Measurements from ENCODE around the gene DENND6B.

Gene DENND6B

GRCh38 chr22:50357222-50357621 is 30.4 kb upstream of the DENND6B start:
- H3K9me3 ChIP-seq (ENCODE audit: control insufficient read depth, low read length), result no peaks in the 10 kb centered on the region
- WGBS, 2 experiments (ENCODE audit: insufficient coverage in 2 of 2), result no CpG with 5 or more reads among the region's 1 CpG
- no peak overlapping the region for H3K4me3 ChIP-seq (ENCODE audit: extremely low read depth, insufficient read depth, low read length, poor library complexity, severe bottlenecking)
- H3K27ac ChIP-seq (ENCODE audit: low read depth, low read length, severe bottlenecking), result no peak overlapping the region
- peaks cover 5% of the 10 kb centered on the region for H3K4me1 ChIP-seq (ENCODE audit: control insufficient read depth, insufficient read depth, low read length, poor library complexity, severe bottlenecking)
- peaks cover 34% of the 10 kb centered on the region for H3K36me3 ChIP-seq (ENCODE audit: control insufficient read depth, insufficient read depth, low read length)

DNA sequence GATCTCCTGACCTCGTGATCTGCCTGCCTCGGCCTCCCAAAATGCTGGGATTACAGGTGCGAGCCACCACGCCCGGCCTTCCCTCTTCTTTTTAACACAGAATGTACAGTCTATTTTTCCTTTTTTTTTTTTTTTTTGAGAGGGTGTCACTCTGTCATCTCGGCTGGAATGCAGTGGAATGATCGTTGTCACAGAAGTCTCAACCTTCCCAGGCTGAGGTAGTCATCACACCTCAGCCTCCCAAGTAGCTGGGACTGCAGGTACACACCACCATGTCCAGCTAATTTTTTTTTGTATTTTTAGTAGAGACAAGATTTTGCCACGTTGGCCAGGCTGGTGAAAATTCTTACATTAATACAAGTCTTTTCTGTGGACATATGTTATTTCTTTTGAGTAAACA is 29.4 kb upstream of the DENND6B start:
- WGBS, 2 experiments (ENCODE audit: insufficient coverage in 2 of 2), result 86% methylated on average over 5 of the region's 8 CpGs; no CpG with 5 or more reads in 1 of the 2 experiments
- H3K9me3 ChIP-seq (ENCODE audit: control insufficient read depth, low read length), result no peaks in the 10 kb centered on the region
- H3K4me3 ChIP-seq (ENCODE audit: extremely low read depth, insufficient read depth, low read length, poor library complexity, severe bottlenecking), result no peak overlapping the region
- peaks cover 38% of the 10 kb centered on the region for H3K36me3 ChIP-seq (ENCODE audit: control insufficient read depth, insufficient read depth, low read length)
- no peaks in the 10 kb centered on the region for H3K4me1 ChIP-seq (ENCODE audit: control insufficient read depth, insufficient read depth, low read length, poor library complexity, severe bottlenecking)
- no peak overlapping the region for H3K27ac ChIP-seq (ENCODE audit: low read depth, low read length, severe bottlenecking)

- Histone ChIP-seq H3K4me3 (ENCODE audit: extremely low read depth, insufficient read depth, low read length, poor library complexity, severe bottlenecking) (no peak overlapping the region), H3K4me1 (ENCODE audit: control insufficient read depth, insufficient read depth, low read length, poor library complexity, severe bottlenecking) (no peaks in the 10 kb centered on the region), H3K9me3 (ENCODE audit: control insufficient read depth, low read length) (no peaks in the 10 kb centered on the region), H3K27ac (ENCODE audit: low read depth, low read length, severe bottlenecking) (no peak overlapping the region), H3K36me3 (ENCODE audit: control insufficient read depth, insufficient read depth, low read length) (peaks cover 24% of the 10 kb centered on the region)
- WGBS, 2 experiments (ENCODE audit: insufficient coverage in 2 of 2), result 78 to 94% methylated on average over 2 of the region's 2 CpGs
These were observed 21.2 kb upstream of the DENND6B start for GRCh38 chr22:50348058-50348457.

DNA sequence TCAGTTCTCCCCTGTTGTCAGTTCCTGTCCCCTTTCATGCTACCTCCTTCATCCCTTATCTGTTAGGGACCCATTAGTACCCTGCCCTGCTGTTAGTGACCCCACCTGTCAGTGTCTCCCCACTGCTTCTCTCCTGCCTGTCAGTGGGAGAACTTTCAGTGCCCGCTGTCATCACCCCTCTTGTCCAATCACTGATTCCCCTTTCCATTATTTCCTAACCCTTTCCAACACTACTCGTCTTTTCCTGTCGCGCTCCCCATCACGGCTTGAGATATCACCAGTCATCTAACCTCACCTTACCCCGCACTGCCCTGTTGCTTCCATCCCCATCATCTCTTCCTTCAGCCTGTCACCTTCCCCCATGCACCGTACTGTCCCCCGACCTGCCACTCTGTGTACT is 20.3 kb upstream of the DENND6B start:
- H3K4me1 ChIP-seq (ENCODE audit: control insufficient read depth, insufficient read depth, low read length, poor library complexity, severe bottlenecking), result no peaks in the 10 kb centered on the region
- no peak overlapping the region for H3K27ac ChIP-seq (ENCODE audit: low read depth, low read length, severe bottlenecking)
- H3K9me3 ChIP-seq (ENCODE audit: control insufficient read depth, low read length), result no peaks in the 10 kb centered on the region
- peaks cover 15% of the 10 kb centered on the region for H3K36me3 ChIP-seq (ENCODE audit: control insufficient read depth, insufficient read depth, low read length)
- 89 to 90% methylated on average over 8 of the region's 8 CpGs for WGBS, 2 experiments (ENCODE audit: insufficient coverage in 2 of 2)
- no peak overlapping the region for H3K4me3 ChIP-seq (ENCODE audit: extremely low read depth, insufficient read depth, low read length, poor library complexity, severe bottlenecking)

- Histone ChIP-seq H3K36me3 (ENCODE audit: control insufficient read depth, insufficient read depth, low read length) (peaks cover 12% of the 10 kb centered on the region), H3K4me3 (ENCODE audit: extremely low read depth, insufficient read depth, low read length, poor library complexity, severe bottlenecking) (no peak overlapping the region), H3K27ac (ENCODE audit: low read depth, low read length, severe bottlenecking) (no peak overlapping the region), H3K4me1 (ENCODE audit: control insufficient read depth, insufficient read depth, low read length, poor library complexity, severe bottlenecking) (no peaks in the 10 kb centered on the region), H3K9me3 (ENCODE audit: control insufficient read depth, low read length) (no peaks in the 10 kb centered on the region)
- WGBS, 2 experiments (ENCODE audit: insufficient coverage in 2 of 2), result 85 to 96% methylated on average over 6 of the region's 8 CpGs
These were observed 19.7 kb upstream of the DENND6B start for GRCh38 chr22:50346470-50346869.

GRCh38 chr22:50343541-50343935 is 16.7 kb upstream of the DENND6B start:
- no peaks in the 10 kb centered on the region for H3K4me1 ChIP-seq (ENCODE audit: control insufficient read depth, insufficient read depth, low read length, poor library complexity, severe bottlenecking)
- peaks cover 6% of the 10 kb centered on the region for H3K36me3 ChIP-seq (ENCODE audit: control insufficient read depth, insufficient read depth, low read length)
- H3K4me3 ChIP-seq (ENCODE audit: extremely low read depth, insufficient read depth, low read length, poor library complexity, severe bottlenecking), result peak overlapping the region; percentile 68
- H3K9me3 ChIP-seq (ENCODE audit: control insufficient read depth, low read length), result no peaks in the 10 kb centered on the region
- WGBS, 2 experiments (ENCODE audit: insufficient coverage in 2 of 2), result 0% methylated on average over 1 to 5 of the region's 9 CpGs
- peak overlapping the region; percentile 23 for H3K27ac ChIP-seq (ENCODE audit: low read depth, low read length, severe bottlenecking)

DNA sequence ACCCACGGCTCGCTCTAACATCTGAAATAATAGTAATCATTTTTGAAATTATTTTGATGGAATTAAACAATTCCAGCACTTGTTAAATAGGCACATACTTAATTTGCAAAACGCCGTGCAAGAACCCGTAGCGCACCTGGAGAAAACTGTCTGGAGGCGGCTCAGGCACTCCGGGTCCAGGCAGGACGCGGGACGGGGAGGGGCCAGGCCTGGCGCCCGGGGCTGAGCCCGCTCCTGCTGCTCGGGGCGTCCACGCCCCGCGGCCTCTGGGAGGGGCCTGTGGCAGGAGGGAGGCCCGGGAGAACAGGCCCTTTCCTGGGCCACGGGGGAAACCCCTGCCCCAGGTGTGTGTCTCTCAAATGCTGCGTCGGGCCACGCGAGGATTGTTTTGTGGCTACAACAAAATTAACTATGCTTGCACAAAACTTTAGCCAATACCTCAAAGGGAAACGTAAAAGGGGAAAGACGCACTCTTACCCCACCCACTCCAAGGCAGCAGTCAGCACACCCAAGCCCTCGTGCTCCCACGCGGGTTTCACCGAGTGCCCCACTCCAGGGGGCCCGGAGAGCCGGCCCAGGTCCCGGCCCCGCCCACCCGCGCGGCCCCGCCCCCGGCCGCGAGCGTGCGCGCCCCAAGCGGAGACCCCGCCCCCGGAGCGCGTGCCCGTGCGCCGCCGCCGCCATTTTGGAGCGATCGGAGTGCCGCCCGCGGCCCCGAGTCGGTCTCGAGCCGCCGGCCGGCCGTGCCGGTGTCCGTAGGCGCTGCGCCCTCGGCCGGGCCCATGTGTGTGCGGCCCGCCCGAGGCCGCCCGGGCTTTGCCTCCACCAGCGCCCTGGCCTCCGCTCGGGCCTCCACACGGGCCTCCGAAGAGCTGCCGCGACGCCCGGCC is 16.1 kb upstream of the DENND6B start, which contains the start of gene PPP6R2:
TSS of gene PPP6R2 (plus strand) at position 677 of the 890 bp plus-strand sequence. CDS start 50,582 bp downstream, outside the sequence.
- no peaks in the 10 kb centered on the region for H3K4me1 ChIP-seq (ENCODE audit: control insufficient read depth, insufficient read depth, low read length, poor library complexity, severe bottlenecking)
- peak within 1 kb of the TSS; percentile 68 for H3K4me3 ChIP-seq (ENCODE audit: extremely low read depth, insufficient read depth, low read length, poor library complexity, severe bottlenecking)
- WGBS, 2 experiments (ENCODE audit: insufficient coverage in 2 of 2), result 0 to 1% methylated on average over 36 to 56 of the region's 87 CpGs
- peak within 1 kb of the TSS; percentile 83 for H3K27ac ChIP-seq (ENCODE audit: low read depth, low read length, severe bottlenecking)
- no peaks in the 10 kb centered on the region for H3K9me3 ChIP-seq (ENCODE audit: control insufficient read depth, low read length)
- peaks cover 2% of the 10 kb centered on the region for H3K36me3 ChIP-seq (ENCODE audit: control insufficient read depth, insufficient read depth, low read length)

DNA sequence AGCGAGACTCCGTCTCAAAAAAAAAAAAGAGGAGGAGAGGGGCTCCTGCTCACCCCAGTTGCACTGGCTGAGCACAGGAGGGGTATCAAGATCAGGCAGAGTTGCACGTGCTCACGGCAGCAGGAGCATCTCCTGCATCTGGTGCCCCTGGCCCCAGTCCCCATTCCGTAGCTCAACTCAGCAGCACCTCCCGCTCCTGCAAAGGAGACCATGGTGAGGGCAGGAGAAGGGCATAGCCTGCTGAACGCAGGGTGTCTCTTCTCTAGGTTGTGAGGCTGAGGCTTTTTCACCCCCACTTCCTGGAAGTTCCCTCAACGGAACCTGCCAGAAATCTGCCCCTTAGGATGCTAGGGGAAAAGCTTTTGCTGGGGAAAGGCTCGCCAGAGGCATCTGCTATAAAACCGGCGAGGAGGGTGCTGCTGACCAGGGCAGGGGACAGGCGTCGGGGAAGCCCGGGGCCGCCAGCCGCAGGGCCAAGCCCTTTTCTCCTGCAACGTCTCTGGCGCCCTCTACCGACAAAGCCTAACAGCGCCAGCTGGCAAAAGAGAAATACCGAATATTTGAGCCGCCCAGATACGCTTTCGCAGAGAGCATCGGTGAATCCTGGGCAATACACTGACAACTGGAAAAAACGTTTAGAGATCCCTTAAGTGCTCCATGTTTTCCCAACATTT is 15.3 kb upstream of the DENND6B start:
- Histone ChIP-seq H3K4me1 (ENCODE audit: control insufficient read depth, insufficient read depth, low read length, poor library complexity, severe bottlenecking) (no peaks in the 10 kb centered on the region), H3K27ac (ENCODE audit: low read depth, low read length, severe bottlenecking) (peak overlapping the region; percentile 83), H3K9me3 (ENCODE audit: control insufficient read depth, low read length) (no peaks in the 10 kb centered on the region), H3K4me3 (ENCODE audit: extremely low read depth, insufficient read depth, low read length, poor library complexity, severe bottlenecking) (peak overlapping the region; percentile 68), H3K36me3 (ENCODE audit: control insufficient read depth, insufficient read depth, low read length) (no peaks in the 10 kb centered on the region)
- WGBS, 2 experiments (ENCODE audit: insufficient coverage in 2 of 2), result 10 to 19% methylated on average over 19 to 22 of the region's 26 CpGs

- H3K36me3 ChIP-seq (ENCODE audit: control insufficient read depth, insufficient read depth, low read length), result no peaks in the 10 kb centered on the region
- H3K4me3 ChIP-seq (ENCODE audit: extremely low read depth, insufficient read depth, low read length, poor library complexity, severe bottlenecking), result no peak overlapping the region
- no peaks in the 10 kb centered on the region for H3K9me3 ChIP-seq (ENCODE audit: control insufficient read depth, low read length)
- H3K4me1 ChIP-seq (ENCODE audit: control insufficient read depth, insufficient read depth, low read length, poor library complexity, severe bottlenecking), result no peaks in the 10 kb centered on the region
- WGBS, 2 experiments (ENCODE audit: insufficient coverage in 2 of 2), result 91 to 92% methylated on average over 8 of the region's 12 CpGs
- no peak overlapping the region for H3K27ac ChIP-seq (ENCODE audit: low read depth, low read length, severe bottlenecking)
These were observed 13.4 kb upstream of the DENND6B start for GRCh38 chr22:50339945-50340879.

GRCh38 chr22:50338860-50339462 is 12.1 kb upstream of the DENND6B start:
- H3K27ac ChIP-seq (ENCODE audit: low read depth, low read length, severe bottlenecking), result no peak overlapping the region
- H3K9me3 ChIP-seq (ENCODE audit: control insufficient read depth, low read length), result no peaks in the 10 kb centered on the region
- no peaks in the 10 kb centered on the region for H3K36me3 ChIP-seq (ENCODE audit: control insufficient read depth, insufficient read depth, low read length)
- 91 to 96% methylated on average over 4 of the region's 4 CpGs for WGBS, 2 experiments (ENCODE audit: insufficient coverage in 2 of 2)
- no peak overlapping the region for H3K4me3 ChIP-seq (ENCODE audit: extremely low read depth, insufficient read depth, low read length, poor library complexity, severe bottlenecking)
- H3K4me1 ChIP-seq (ENCODE audit: control insufficient read depth, insufficient read depth, low read length, poor library complexity, severe bottlenecking), result no peaks in the 10 kb centered on the region
